GM21786 (cell line): ENCODE results near the gene DOCK1.

Experiments used
- ATAC-seq: cut with Tn5 transposase; IDR thresholded peaks from one replicate; pipeline ENCODE4 v1.9.1; 2021; ENCODE audit not compliant: unreplicated experiment

The DOCK1 gene

GRCh38 chr10:127440371-127440770 lies 535.1 kb downstream of the DOCK1 start:
- ATAC-seq, result no peak

- ATAC-seq, result no peak
Observed at GRCh38 chr10:127441350-127442219, 536.4 kb downstream of the DOCK1 start.

- no peak for ATAC-seq
Observed at GRCh38 chr10:127442220-127442525, 536.9 kb downstream of the DOCK1 start.

GRCh38 chr10:127444155-127444554 lies 538.9 kb downstream of the DOCK1 start:
- ATAC-seq, result no peak

- ATAC-seq, result no peak
Observed at GRCh38 chr10:127447197-127447596, 542.0 kb downstream of the DOCK1 start.

GRCh38 chr10:127449490-127449889 lies 544.3 kb downstream of the DOCK1 start:
- ATAC-seq, result no peak

GRCh38 chr10:127450644-127451043 lies 545.4 kb downstream of the DOCK1 start:
- ATAC-seq, result no peak

GRCh38 chr10:127451628-127452027 lies 546.4 kb downstream of the DOCK1 start:
- ATAC-seq, result no peak

GRCh38 chr10:127452568-127452967 lies 547.3 kb downstream of the DOCK1 start:
- ATAC-seq, result no peak

- ATAC-seq, result no peak
Observed at GRCh38 chr10:127453706-127454105, 548.5 kb downstream of the DOCK1 start.

GRCh38 chr10:127456122-127456521 lies 550.9 kb downstream of the DOCK1 start:
- ATAC-seq, result no peak

GRCh38 chr10:127458016-127458810 lies 553.0 kb downstream of the DOCK1 start:
- no peak for ATAC-seq

GRCh38 chr10:127458829-127459228 lies 553.6 kb downstream of the DOCK1 start:
- ATAC-seq, result no peak

- no peak for ATAC-seq
Observed at GRCh38 chr10:127459918-127460317, 554.7 kb downstream of the DOCK1 start.

GRCh38 chr10:127462643-127463295 lies 557.5 kb downstream of the DOCK1 start:
- no peak for ATAC-seq

GRCh38 chr10:127463548-127463947 lies 558.3 kb downstream of the DOCK1 start:
- ATAC-seq, result no peak

GRCh38 chr10:127464561-127464960 lies 559.3 kb downstream of the DOCK1 start:
- no peak for ATAC-seq

- ATAC-seq, result no peak
Observed at GRCh38 chr10:127467811-127468210, 562.6 kb downstream of the DOCK1 start.

GRCh38 chr10:127468632-127469031 lies 563.4 kb downstream of the DOCK1 start:
- ATAC-seq, result no peak

GRCh38 chr10:127470911-127471310 lies 565.7 kb downstream of the DOCK1 start:
- no peak for ATAC-seq

- ATAC-seq, result no peak
Observed at GRCh38 chr10:127472976-127473375, 567.7 kb downstream of the DOCK1 start.

- ATAC-seq, result no peak
Observed at GRCh38 chr10:127474501-127474900, 569.3 kb downstream of the DOCK1 start.
